Skeletal muscle satellite cell (primary cell): ENCODE measurements around the gene FILIP1. TPM values are rescaled to one million over a fixed set of nuclear protein-coding genes. Genes with fewer than 3 reads are reported as not detected.

Experiments used
- small RNA-seq: library from RNA; depleted of rRNA; stranded (forward); fragments of <200 nt; gene quantifications from one replicate; pipeline ENCODE3, GENCODE V24; 2012

FILIP1 gene

Small RNA genes lying within 50 kb of the gene (small RNA-seq; reads per million reads assigned to genes)
- gene MIR4463 (not detected), gene RF00012 (not detected), gene RNU1-34P (4.7 reads per million, percentile 85 among the genes with 10 or more reads in this experiment)
